Fibroblast of skin of scalp (primary cell): ENCODE measurements around the gene HILPDA. TPM values are rescaled to one million over a fixed set of nuclear protein-coding genes. Genes with fewer than 3 reads are reported as not detected.

ENCODE experiments used
- DNase-seq: peaks from one replicate; pipeline ENCODE4 v3.0.0-alpha.2; 2013
- polyA plus RNA-seq, 2 experiments: library from polyadenylated mRNA; unstranded; fragments of 120-200 nt; gene quantifications; one replicate each; pipeline ENCODE4 v1.2.1, GENCODE V29; 2013; ENCODE audit not compliant: insufficient read length in 2 of 2

HILPDA gene
- 21.4 TPM for polyA plus RNA-seq (2013, experiment 1 of 2; ENCODE audit: insufficient read length)
- 22.4 TPM for polyA plus RNA-seq (2013, experiment 2 of 2; ENCODE audit: insufficient read length)

- DNase-seq = peak; percentile 99
These were observed at the start of gene HILPDA for GRCh38 chr7:128455543-128456254. TSS of gene HILPDA (plus strand) at chr7:128455878. CDS start at chr7:128457269, 1,391 bp downstream.

- no peak for DNase-seq
These were observed 49.1 kb upstream of the HILPDA start for GRCh38 chr7:128406314-128407232.

GRCh38 chr7:128407233-128407589 lies 48.5 kb upstream of the HILPDA start:
- no peak for DNase-seq

- DNase-seq = no peak
These were observed 47.6 kb upstream of the HILPDA start for GRCh38 chr7:128407751-128408708.

GRCh38 chr7:128408709-128409595 lies 46.7 kb upstream of the HILPDA start:
- DNase-seq = no peak

- DNase-seq = peak; percentile 85
These were observed 45.9 kb upstream of the HILPDA start, which contains the start of gene IMPDH1 for GRCh38 chr7:128409596-128410450. TSS of gene IMPDH1 (minus strand) at chr7:128409982. CDS start at chr7:128409901, 81 bp downstream.

- no peak for DNase-seq
These were observed 45.3 kb upstream of the HILPDA start for GRCh38 chr7:128410451-128410753.

- no peak for DNase-seq
These were observed 40.4 kb upstream of the HILPDA start for GRCh38 chr7:128415217-128415785.

GRCh38 chr7:128417071-128417470 lies 38.6 kb upstream of the HILPDA start:
- no peak for DNase-seq

GRCh38 chr7:128419257-128419656 lies 36.4 kb upstream of the HILPDA start:
- DNase-seq = no peak

- DNase-seq = no peak
These were observed 34.9 kb upstream of the HILPDA start for GRCh38 chr7:128420773-128421172.

GRCh38 chr7:128421384-128421783 lies 34.3 kb upstream of the HILPDA start:
- no peak for DNase-seq

- no peak for DNase-seq
These were observed 33.6 kb upstream of the HILPDA start for GRCh38 chr7:128422037-128422436.

- no peak for DNase-seq
These were observed 32.8 kb upstream of the HILPDA start for GRCh38 chr7:128422842-128423241.

GRCh38 chr7:128424686-128425275 lies 30.9 kb upstream of the HILPDA start:
- no peak for DNase-seq

- DNase-seq = peak; percentile 56
These were observed 29.8 kb upstream of the HILPDA start for GRCh38 chr7:128425850-128426249.

- peak; percentile 61 for DNase-seq
These were observed 28.3 kb upstream of the HILPDA start for GRCh38 chr7:128427289-128427891.

- no peak for DNase-seq
These were observed 25.5 kb upstream of the HILPDA start for GRCh38 chr7:128430207-128430606.

GRCh38 chr7:128431221-128431620 lies 24.5 kb upstream of the HILPDA start:
- DNase-seq = peak; percentile 31
